Nephron (organoid): ENCODE measurements around the gene REL.
"Not testable (repeated sequence)": the region's sequence is repeated elsewhere in the genome, so short reads cannot be mapped to it uniquely, and the experiment has no call there.

Experiments used
- H3K27ac Mint-ChIP-seq, 3 experiments: 2 replicates each; pipeline ENCODE4 v1.8.0; 2020; ENCODE audit warnings: mixed read lengths in 3 of 3, mild to moderate bottlenecking in 2 of 3, moderate library complexity in 1 of 3
- H3K27me3 Mint-ChIP-seq: 2 replicates; pipeline ENCODE4 v1.8.0; 2021; ENCODE audit warnings: low read depth, mild to moderate bottlenecking, moderate library complexity, mixed read lengths
- H3K36me3 Mint-ChIP-seq: 2 replicates; pipeline ENCODE4 v1.8.0; 2020; ENCODE audit warnings: low read depth, mixed read lengths
- H3K4me1 Mint-ChIP-seq: 2 replicates; pipeline ENCODE4 v1.8.0; 2020; ENCODE audit warnings: mixed read lengths
- H3K4me3 Mint-ChIP-seq, 3 experiments: 2 replicates each; pipeline ENCODE4 v1.8.0; 2020; ENCODE audit warnings: mild to moderate bottlenecking in 3 of 3, mixed read lengths in 3 of 3, moderate library complexity in 2 of 3
- H3K9me3 Mint-ChIP-seq: 2 replicates; pipeline ENCODE4 v1.8.0; 2020; ENCODE audit warnings: mixed read lengths
- TF ChIP-seq, protein P1 (sequence below), 3 experiments: fragments of 200-600 bp; sonication (generic); IDR thresholded peaks; one replicate each; pipeline ENCODE4 v1.5.0; 2021; ENCODE audit warnings: antibody characterized with exemption in 3 of 3; ENCODE audit not compliant: unreplicated experiment in 3 of 3

Gene REL

DNA sequence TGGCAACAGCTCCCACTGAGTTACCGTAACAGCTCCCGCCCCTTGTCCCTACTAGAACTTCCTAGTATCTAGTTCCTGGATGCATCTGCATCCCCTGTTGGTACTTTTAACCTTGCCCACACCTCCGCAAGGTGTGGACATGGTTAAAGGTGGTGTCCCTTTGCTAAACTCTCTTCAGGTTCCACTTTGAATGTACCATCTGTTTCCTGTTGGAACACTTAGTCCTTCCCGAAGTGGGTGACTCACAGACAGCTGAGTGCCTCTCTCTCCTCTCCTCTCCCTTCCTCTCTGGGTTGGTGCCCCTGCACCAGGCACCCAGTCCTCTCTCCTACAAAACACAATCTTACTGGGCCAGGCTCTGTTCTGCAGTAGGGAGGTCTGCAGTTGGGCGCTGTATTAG lies 19.6 kb upstream of the REL start:
- no peak overlapping the region for H3K4me3 Mint-ChIP-seq
- peaks cover 4% of the 10 kb centered on the region for H3K9me3 Mint-ChIP-seq
- no peaks in the 10 kb centered on the region for H3K4me1 Mint-ChIP-seq
- H3K27ac Mint-ChIP-seq: no peak overlapping the region
- no peaks in the 10 kb centered on the region for H3K36me3 Mint-ChIP-seq
- TF ChIP-seq, protein P1, sequence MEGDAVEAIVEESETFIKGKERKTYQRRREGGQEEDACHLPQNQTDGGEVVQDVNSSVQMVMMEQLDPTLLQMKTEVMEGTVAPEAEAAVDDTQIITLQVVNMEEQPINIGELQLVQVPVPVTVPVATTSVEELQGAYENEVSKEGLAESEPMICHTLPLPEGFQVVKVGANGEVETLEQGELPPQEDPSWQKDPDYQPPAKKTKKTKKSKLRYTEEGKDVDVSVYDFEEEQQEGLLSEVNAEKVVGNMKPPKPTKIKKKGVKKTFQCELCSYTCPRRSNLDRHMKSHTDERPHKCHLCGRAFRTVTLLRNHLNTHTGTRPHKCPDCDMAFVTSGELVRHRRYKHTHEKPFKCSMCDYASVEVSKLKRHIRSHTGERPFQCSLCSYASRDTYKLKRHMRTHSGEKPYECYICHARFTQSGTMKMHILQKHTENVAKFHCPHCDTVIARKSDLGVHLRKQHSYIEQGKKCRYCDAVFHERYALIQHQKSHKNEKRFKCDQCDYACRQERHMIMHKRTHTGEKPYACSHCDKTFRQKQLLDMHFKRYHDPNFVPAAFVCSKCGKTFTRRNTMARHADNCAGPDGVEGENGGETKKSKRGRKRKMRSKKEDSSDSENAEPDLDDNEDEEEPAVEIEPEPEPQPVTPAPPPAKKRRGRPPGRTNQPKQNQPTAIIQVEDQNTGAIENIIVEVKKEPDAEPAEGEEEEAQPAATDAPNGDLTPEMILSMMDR (IDR thresholded peaks at IDR 0.05; ENCODE audit: unreplicated experiment in 3 of 3): no peak
- peaks cover 11% of the 10 kb centered on the region for H3K27me3 Mint-ChIP-seq

DNA sequence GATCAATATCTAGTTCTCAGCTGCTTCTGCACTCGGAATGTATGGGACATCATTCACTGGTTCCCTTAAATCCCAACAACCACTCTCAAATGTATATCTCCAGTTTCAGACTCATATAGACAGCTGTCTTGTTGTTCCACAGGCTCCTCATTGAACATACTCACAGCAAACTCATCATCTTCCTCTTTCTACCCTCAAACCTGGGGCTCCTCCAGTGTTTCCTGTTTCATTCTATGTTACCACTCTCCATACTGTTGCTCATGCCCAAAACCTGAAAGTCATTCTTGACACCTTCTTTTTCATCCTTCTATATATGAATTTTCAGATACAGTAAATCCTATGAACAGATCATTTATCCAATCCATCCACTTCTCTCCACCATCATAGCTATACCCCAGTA lies 18.7 kb upstream of the REL start:
- no peak overlapping the region for H3K27ac Mint-ChIP-seq
- H3K9me3 Mint-ChIP-seq: peaks cover 4% of the 10 kb centered on the region
- TF ChIP-seq, protein P1 (IDR thresholded peaks at IDR 0.05; ENCODE audit: unreplicated experiment in 3 of 3): no peak
- no peaks in the 10 kb centered on the region for H3K36me3 Mint-ChIP-seq
- no peak overlapping the region for H3K4me3 Mint-ChIP-seq
- peaks cover 11% of the 10 kb centered on the region for H3K27me3 Mint-ChIP-seq
- no peaks in the 10 kb centered on the region for H3K4me1 Mint-ChIP-seq

DNA sequence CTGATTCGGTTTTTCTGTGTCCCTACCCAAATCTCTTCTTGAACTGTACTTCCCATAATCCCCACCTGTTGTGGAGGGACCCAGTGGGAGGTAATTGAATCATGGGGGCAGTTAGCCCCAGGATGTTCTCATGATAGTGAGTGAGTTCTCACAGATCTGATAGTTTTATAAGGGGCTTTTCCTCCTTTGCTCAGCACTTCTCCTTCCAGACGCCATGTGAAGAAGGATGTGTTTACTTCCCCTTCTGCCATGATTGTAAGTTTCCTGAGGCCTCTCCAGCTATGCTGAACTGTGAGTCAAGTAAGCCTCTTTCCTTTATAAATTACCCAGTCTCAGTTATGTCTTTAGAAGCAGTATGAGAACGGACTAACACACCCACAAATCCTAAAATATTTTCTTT lies 16.0 kb upstream of the REL start:
- H3K9me3 Mint-ChIP-seq, H3K27me3 Mint-ChIP-seq, H3K4me1 Mint-ChIP-seq, H3K4me3 Mint-ChIP-seq, H3K27ac Mint-ChIP-seq, H3K36me3 Mint-ChIP-seq: not testable (repeated sequence)

DNA sequence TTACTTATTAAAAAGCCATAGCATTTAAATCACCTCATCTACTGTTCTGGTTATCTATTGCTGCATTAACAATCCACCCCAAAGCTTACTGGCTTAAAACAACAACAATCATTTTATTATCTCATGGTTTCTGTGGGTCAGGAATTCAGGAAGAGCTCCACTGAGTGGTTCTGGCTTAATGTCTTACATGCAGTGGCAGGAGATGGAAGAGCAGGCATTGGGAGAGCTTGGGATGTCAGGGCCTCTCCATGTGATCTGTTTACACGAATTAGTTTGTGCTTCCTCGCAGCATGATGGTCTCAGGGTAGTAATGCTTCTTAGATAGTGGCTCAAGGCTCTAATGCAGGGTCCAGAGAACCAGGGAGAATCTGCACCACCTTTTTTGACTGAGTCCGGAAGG lies 14.4 kb upstream of the REL start:
- H3K36me3 Mint-ChIP-seq: no peaks in the 10 kb centered on the region
- H3K9me3 Mint-ChIP-seq: peaks cover 4% of the 10 kb centered on the region
- TF ChIP-seq, protein P1 (IDR thresholded peaks at IDR 0.05; ENCODE audit: unreplicated experiment in 3 of 3): no peak
- peaks cover under 1% of the 10 kb centered on the region for H3K27me3 Mint-ChIP-seq
- H3K27ac Mint-ChIP-seq: no peak overlapping the region
- H3K4me1 Mint-ChIP-seq: no peaks in the 10 kb centered on the region
- no peak overlapping the region for H3K4me3 Mint-ChIP-seq

DNA sequence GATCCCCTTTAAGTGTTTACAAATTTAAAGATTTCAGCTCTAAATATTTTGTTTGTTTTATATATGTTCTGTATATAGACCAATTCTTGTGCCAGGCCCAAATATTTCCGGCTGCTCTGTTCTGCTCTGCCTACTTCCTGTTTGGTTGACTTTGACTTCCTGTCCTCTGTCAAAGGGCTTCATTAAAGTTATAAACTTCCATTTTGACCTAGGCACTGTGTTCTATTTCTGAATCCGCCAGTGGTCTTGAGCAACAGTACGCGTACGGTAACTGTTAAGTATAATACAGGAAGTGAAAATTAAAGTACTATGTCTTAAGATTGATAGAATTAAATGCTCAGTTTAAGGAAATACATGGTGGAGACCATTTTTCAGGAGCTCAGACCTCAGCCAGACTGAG lies 13.5 kb upstream of the REL start:
- Mint-ChIP-seq H3K27ac (no peak overlapping the region), H3K9me3 (peaks cover 1% of the 10 kb centered on the region), H3K27me3 (no peaks in the 10 kb centered on the region), H3K36me3 (no peaks in the 10 kb centered on the region), H3K4me1 (no peaks in the 10 kb centered on the region), H3K4me3 (no peak overlapping the region)
- TF ChIP-seq, protein P1 (IDR thresholded peaks at IDR 0.05; ENCODE audit: unreplicated experiment in 3 of 3): no peak

DNA sequence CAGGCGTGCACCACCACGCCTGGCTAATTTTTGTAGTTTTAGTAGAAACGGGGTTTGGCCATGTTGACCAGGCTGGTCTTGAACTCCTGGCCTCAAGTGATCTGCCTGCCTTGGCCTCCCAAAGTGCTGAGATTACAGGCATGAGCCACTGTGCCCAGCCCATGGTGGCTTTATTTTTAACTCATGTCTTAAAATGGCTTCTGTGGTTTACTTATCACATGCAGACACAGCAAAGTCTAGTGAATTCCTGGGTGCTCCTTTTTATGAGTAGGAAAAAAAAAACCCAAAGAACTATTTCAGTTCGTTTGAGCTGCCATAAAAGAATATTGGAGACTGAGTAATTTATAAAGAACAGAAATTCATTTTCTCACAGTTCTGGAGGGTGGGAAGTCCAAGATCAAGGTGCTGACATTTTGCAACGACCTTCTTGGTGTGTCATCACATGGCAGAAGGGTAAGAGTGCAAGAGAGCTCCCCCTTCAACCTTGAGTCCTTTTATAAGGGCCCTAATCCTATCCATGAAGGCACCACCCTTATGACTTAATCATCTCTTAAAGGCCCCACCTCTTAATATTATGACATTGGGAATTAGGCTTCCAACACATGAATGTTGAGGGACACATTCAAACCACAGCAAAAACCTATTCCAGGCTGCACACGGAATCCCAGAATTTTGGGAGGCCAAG lies 12.6 kb upstream of the REL start:
- Mint-ChIP-seq H3K36me3 (no peaks in the 10 kb centered on the region), H3K4me1 (no peaks in the 10 kb centered on the region), H3K27ac (no peak overlapping the region), H3K27me3 (no peaks in the 10 kb centered on the region), H3K4me3 (no peak overlapping the region), H3K9me3 (no peaks in the 10 kb centered on the region)
- TF ChIP-seq, protein P1 (IDR thresholded peaks at IDR 0.05; ENCODE audit: unreplicated experiment in 3 of 3): no peak
